Frontal cortex (tissue), 4 donors: Measurements from ENCODE around the gene SUMO3. TPM values are rescaled to one million over a fixed set of nuclear protein-coding genes. Genes with fewer than 3 reads are reported as not detected.
A peak's percentile ranks its signal among the peaks of the same experiment; 100 is the strongest.
"Not testable (repeated sequence)": the region's sequence is repeated elsewhere in the genome, so short reads cannot be mapped to it uniquely, and the experiment has no call there.

Source experiments
- DNase-seq, 2 donors: peaks; one replicate each; pipeline ENCODE4 v3.0.0; 2012; ENCODE audit warnings: low spot score in 2 of 2
- FAIRE-seq: peaks from 2 replicates; lab custom pipeline; 2012; peaks lifted over from hg19 to GRCh38; lab: Jason Lieb, UNC
- total RNA-seq: library from RNA; depleted of rRNA; stranded (reverse); fragments of >200 nt; gene quantifications from one replicate; pipeline ENCODE4 v1.2.3, GENCODE V29; 2014
- donor health status: control.
- donor health status: control.
- donor health status: control.

The SUMO3 gene
- total RNA-seq, 1 donor from 2014 or later: 63.2 TPM

DNA sequence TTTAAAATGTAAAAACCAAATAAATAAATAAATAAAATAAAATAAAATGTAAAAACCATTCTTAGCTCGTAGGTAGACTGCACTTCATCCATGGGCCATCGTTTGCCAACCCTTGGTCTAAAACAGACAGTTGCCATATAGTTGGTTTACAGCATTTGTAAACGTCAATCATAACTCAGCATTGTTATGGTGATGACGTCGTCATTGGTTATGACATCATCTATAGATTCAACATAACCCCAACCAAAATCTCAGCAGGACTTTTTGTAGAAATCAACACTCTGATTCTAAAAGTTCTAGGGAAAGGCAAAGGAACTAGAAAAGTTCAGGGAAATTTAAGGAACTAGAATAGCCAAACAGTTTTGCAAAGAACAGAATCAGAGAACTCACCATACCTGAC, 15.8 kb upstream of the SUMO3 start:
- DNase-seq: no peak
- no peak for FAIRE-seq

DNA sequence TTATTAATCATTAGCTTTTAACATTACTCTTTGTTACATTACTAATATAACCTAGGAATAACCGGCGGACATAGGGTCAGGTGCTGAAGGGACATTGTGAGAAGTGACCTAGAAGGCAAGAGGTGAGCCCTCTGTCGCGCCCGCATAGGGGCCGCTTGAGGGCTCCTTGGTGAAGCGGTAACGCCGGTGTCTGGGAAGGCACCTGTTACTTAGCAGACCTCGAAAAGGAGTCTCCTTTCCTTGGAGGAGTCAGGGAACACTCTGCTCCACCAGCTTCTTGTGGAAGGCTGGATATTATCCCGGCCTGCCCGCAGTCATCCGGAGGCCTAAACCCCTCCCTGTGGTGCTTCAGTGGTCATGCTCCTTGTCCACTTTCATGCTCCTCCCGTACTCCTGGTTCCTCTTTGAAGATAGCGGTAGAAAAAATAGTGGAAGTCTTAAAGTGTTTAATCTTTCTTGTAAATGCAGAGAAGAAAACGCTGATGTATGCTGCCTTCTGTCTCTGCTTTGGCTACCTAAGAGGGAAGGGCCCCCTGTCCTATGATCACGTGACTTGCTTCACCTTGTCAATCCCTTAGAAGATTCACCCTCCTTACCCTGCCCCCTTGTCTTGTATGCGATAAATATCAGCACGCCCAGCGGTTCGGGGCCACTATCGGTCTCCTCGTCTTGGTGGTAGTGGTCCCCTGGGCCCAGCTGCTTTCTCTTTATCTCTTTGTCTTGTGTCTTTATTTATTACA, 14.8 kb upstream of the SUMO3 start:
- FAIRE-seq, DNase-seq: not testable (repeated sequence)

DNA sequence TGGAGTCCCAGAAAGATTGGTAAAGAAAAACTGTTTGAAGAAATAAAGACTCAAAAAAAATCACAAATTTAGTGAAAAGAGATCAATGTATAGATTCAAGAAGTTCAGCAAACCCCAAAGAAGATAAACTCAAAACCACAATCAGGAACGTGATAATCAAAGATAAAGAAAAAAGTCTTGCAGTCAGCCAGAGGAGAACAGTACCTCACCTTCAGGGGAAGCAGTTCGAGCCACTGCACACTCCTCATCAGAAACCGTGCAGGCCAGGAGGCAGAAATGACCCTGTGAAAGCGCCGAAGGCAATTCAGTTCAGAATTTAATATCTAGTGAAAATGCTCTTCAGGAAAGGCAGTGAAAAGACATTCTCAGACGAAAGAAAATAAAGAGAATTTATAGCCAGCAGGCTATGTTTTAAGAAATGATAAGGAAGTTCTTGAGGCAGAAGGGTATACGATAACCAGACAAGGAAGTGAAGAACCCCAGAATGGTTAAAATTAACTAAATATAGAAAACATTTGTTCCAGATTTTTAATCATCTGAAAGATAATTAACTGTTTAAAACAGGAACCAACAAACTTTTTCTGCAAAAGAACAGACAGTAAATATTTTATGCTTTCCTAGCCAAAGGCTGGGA, 13.5 kb upstream of the SUMO3 start:
- DNase-seq: no peak
- no peak for FAIRE-seq

DNA sequence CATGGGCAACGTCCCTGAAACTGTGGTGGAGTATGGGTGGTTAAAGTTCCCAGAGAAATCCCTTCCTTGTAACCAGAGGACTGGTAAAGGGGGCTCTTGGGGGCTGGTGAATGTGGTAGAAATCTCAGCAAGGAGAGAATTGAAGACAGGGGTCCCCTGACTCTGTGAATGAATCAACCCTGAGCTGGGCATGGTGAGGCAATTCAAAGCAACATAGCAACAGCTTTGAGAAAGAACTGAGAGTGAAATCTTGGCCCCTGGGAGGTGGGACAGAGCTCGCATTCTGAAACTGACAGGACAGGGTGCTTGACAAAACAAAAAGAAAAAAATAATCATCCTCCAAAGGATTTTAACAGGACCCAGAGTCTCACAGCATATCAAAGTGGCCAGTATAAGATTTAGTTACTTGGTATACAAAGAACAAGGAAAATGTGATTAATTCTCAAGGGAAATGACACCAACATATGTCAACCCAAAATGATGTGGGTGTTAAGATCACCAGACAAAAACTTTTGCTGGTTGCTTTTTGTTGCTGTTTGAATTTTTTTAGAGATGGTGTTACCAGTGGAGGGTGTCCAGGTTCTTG, 11.7 kb upstream of the SUMO3 start:
- DNase-seq: no peak
- no peak for FAIRE-seq

DNA sequence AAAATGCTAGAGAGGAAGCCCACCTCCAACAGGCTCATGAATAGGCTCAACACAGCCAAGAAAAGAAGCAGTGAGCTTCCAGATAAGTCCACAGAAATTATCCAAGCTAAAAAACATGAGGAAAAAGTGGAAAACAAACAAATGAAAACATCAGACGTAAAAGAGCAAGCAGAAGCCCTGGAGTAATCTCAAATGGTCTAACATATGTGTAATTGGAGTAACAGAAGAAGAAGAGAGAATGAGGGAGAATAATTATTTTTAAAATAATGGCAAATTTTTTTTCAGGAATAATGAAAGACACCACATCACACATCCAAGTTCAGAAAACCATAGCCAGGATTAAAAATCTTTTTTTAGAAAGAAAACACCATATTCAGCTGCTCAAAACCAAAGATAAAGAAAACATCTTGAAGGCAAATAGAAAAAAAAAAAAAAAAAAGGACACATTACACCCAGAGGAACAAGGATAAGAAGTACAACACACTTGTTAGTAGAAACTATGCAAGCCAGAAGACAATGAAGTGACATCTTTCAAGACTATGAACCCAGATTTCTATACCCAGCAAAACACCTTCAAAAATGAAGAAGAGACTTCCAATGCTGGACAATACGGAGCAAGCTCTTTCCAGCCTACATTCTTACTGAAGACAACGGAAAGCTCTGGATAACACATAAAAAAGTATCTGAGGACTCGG, 10.6 kb upstream of the SUMO3 start:
- FAIRE-seq: no peak

DNA sequence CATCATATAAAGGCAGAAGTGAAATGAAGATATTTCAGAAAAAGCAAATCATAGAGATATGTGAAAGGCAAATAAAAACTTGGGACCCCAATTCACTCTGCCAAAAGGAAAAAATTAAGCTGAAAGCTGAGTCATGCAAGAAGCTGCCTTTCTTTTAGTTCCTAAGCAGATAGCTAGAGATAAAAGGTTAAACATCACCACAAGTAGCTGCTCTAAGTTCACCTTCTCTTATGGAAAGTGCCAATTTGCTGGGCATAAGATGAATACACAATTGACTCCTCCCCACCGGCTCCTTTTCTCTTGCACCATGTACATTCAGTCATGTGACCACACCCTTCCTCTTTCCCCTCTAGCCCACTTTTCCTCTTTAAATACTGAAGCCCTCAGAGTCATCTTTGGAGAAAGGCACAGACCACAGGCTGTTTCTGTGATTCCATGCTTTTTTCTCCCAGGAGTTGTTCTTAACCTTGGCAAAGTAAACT, 5.4 kb upstream of the SUMO3 start:
- no peak for DNase-seq
- FAIRE-seq: no peak

More for the DNA sequence above, 10.6 kb upstream of the SUMO3 start:
- DNase-seq: no peak

DNA sequence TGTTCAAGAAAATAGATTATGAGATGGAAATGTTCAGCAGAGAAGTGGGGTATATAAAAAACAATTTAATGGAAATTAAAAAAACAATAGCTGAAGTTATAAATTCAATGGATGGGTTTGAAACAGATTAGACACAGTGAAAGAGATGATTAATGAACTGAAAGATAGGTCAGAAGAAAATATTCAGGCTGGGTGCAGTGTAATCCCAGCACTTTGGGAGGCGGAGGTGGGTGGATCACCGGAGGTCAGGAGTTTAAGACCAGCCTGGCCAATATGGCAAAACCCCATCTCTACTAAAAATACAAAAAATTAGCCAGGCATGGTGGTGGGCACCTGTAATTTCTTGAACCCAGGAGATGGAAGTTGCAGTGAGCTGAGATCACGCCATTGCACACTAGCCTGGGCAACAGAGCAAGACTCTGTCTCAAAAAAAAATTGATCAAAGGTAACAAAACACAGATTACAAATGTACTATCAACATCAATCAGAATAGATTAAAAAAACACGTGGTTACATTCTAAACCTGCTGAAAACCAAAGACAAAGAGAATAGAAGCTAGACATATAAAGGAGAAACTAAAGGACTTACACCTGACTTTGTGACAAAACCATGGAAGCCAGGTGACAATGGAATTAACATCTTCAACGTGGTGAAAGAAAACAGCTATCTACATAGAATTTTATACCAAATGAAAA, 4.8 kb upstream of the SUMO3 start:
- no peak for FAIRE-seq
- DNase-seq: no peak

DNA sequence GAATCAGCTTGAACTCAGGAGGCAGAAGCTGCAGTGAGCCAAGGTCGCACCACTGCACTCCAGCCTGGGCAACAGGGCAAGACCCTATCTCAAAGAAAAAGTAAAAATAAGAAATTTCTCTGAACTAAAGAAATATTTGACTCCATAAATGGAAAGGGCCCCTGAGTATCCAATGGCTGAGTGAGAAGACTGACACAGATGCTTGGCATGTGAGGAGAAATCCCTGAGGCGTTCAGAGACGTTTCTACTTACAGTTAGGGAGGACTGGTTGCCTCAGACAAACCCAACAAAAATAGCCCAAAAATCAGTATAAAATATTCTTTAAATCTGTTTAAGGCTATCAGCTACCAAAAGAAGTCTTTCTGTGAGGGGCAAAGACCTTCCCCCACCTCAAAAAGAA, 3.0 kb upstream of the SUMO3 start:
- DNase-seq (no peak), FAIRE-seq (no peak)

DNA sequence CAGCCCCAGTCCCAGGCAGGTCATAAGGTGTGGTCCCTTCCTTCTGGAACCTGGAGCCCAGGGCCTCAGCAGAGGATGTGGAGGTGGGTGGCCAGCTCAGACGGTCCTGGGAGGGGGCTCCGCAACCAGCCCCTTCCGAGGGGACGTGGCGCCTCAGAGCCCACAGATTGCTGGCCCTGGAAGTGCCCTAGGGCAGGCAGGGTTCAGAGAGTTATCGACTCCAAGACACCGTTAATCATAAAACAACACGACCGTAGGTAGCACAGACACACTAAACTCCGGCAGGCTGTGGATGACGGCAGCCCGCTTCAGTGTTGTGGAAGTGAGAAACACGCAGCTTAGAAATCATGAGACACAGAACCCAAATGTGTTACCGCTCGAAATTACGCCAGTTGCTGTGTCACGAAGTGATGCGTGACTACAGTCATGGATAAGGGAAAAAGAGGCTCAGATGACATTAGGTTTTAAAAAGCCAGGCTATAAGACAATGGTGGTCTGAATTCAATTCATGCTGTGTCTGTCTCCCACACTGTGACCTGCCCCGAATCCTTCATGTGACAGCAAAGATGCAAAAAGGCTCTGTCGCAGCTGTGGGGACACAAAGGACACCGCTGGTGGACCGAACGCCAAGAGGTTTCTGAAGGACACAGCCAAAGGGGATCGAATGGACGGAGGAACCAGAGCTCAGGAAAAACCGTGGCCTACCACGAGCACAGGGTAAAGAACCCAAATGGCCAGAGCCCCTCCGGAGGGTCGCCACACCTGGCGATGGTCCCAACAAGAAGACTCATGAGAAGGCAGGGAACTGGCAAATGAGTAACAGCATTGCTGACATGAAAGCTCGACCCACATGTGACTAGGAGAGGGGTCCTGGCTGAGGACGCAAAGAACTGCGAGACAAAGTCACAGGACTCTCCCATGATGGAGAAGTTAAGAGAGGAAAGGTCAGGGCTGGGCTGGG, 1.7 kb upstream of the SUMO3 start:
- FAIRE-seq (no peak), DNase-seq (no peak)

DNA sequence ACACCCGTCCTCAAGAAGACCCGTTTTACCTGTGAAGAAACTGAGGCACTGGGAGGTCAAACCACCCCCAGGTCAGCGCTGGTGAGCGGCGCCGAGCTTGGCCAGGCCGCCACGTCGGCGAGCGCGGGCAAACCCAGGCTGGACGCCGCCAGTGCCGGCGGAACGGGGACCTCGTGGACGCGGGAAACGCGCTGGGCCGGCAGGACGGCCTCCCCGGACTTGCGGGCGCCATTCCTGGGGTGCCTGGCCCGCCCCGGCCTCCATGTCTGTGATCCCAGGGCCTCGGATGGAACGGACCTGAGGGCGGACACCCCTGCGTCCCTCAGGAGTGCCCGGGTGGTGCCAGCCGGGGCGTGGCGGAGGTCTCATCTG, 764 bp upstream of the SUMO3 start:
- FAIRE-seq (no peak), DNase-seq (no peak)

DNA sequence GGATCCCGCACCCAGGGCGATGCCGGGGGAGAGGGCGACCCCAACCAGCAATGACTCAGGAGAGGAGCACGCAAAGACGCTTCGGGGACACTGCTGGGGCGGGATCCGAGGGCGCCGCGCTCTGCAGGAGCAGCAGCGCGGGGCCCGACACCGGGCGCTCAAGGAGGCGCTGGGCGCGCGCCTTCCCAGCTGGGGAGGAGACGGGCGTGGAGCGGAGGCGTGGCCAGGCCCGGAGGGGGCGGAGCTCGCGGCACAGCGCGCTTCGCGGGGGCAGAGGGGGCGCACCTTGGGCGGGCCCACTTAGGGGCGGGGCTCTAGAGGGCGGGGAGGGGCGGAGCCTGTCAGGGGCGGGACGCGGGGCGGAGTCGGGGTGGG, 369 bp downstream of the SUMO3 start:
- no peak for FAIRE-seq
- peak; percentile 97 to 98 for DNase-seq

DNA sequence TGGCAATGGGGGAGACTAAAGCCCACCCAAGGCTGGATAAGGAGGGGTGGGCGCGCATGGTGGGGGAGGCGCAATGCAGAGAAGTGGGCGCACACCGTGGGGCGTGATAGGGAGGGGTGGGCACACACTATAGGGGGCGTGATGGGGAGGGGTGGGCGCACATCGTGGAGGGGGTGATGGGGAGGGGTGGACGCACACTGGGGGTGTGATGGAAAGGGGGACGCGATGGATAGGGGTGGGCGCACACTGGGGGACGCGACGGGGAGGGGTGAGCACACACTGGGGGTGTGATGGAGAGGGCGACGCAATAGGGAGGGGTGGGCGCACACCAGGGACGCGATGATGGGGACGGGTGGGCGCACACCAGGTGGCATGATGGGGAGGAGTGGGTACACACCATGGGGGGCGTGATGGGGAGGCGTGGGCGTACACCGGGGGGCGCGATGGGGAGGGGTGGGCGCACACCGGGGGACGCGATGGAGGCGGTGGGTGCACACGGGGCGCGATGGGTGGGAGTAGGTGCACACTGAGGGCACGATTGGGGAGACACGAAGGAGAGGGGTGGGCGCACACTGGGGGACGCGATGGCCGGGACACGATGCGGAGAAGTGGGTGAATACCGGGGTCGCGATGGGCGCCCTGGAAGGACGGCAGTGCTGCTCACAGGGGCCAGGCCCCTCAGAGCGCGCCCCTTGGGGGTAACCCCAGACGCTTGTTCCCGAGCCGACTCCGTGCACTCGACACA, 929 bp downstream of the SUMO3 start:
- DNase-seq: no peak
- FAIRE-seq: no peak

DNA sequence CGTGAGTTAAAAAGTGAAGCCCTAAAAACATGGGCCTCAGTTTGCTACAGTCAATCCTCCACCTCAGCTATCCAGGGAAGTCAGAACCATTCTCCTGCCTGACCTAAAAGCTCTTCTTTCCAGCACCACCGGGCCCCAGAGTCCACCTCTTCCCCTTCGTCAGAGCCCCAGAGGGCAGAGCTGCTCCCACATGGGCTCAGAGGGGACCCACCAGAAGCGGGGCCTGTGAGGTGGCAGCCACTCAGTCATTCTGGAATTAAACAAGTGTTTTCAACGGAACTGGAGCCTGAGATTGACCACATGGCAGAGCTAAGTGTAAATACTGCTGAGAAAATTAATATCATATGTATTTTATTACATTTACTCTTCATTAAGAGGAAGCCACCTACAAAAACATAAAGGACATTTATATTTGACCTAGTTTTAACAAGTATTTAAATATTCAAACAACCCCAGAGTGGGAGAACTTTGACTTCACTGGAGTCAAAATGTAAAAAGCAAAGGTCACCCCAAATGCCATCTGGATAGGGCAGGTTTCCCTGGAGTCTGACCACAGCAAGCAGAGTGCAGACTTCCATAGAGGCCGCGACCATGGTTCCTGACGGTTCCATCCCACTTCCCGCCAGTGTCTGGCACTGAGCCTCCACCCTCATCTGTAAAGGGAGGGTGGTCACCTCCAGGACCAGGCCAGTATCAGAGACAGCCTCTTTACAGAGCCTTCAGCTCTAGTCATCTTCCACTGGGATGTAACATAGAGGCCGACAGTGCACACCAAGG, 1.8 kb downstream of the SUMO3 start:
- DNase-seq (no peak), FAIRE-seq (no peak)

DNA sequence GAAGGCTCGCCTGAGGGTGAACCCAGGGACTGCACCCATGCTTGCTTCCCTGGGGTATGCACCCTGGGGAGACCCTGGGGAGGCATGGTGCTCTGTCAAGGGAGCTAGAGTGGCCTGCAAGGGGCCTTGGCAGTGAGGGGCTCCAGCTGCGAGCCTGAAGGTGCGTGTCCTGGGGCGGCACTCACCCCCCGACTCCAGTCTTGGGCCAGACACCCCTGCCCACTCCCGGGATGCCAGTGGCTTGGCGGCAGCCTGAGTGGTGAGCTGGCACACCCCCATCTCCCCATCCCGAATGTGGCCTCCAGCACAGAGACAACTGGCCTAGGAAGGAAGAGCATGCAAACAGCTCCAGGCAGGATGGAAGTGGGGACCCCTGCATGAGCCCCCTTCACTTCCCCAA, 2.6 kb downstream of the SUMO3 start:
- DNase-seq (no peak), FAIRE-seq (no peak)

DNA sequence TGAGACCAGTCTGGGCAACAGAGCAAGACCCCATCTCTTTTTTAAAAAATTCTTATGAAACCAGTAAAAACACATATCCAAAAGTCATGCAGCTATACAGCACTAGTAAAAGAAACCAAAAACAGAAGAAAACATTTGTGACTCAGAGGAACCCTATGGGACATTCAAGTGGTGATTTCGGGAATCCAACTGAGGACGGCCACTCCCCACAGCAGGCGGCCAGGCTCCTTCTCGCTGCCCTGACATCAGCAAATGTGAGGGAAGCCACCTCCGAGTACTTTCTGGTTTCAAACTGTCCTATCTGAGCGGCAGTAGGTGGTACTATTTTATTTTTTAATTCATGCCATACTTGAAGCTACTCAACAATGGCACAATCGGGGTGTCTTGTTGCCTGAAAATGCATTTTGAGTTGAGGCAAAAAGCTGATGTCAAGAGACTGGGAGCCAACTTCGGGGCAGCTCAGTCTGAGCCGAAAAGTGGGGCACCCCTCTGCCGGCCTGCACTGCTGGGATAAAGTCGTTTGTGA, 3.3 kb downstream of the SUMO3 start:
- FAIRE-seq (no peak), DNase-seq (no peak)

DNA sequence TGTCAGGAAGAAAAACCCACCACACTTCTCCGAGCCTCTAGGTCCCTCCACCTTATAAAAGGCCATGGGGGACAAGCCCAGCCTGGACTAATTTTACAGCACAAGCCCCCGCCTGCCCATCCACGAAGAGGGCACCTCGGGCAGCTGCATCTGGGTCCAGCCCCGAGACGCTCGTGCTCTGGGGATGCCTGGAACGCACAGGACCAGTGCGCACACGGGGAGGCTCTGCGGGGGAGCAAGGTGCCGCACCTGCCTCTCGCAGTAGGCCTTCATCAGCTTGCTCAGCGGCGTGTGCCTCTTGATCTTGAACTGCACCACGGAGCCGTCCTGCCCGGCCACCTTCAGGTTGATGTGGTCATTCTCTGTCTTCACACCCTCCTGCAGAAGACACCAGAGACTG, 4.1 kb downstream of the SUMO3 start:
- no peak for DNase-seq
- FAIRE-seq: no peak

DNA sequence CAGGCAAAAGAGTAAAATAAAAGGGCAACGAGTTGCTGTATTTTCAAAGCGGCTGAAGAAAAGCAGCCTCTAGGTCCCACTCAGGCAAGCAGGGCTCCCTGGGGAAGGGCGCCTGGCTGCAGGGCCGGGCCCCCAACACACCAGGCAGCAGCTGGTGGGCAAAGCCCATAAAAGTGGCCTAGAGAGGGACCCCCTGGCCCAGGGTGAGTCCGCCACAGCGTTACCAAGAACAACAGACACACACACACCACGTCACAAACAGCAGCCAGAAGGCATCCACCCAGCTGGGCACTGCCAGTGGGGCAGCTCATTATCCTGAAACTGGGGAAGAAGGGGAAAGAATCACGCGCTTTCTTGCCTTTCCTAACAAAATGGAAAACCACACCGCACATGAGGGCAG, 4.7 kb downstream of the SUMO3 start:
- DNase-seq (no peak), FAIRE-seq (no peak)
